ENCODE data around the gene ILK. TPM values are rescaled to one million over a fixed set of nuclear protein-coding genes. Genes with fewer than 3 reads are reported as not detected.

Gene ILK
- total and polyA plus RNA-seq, 2 of the 13 experiments (the other 11 are each of a cell fraction or from before 2014, with no cell fraction given) = 70.3 to 108 TPM

DNA sequence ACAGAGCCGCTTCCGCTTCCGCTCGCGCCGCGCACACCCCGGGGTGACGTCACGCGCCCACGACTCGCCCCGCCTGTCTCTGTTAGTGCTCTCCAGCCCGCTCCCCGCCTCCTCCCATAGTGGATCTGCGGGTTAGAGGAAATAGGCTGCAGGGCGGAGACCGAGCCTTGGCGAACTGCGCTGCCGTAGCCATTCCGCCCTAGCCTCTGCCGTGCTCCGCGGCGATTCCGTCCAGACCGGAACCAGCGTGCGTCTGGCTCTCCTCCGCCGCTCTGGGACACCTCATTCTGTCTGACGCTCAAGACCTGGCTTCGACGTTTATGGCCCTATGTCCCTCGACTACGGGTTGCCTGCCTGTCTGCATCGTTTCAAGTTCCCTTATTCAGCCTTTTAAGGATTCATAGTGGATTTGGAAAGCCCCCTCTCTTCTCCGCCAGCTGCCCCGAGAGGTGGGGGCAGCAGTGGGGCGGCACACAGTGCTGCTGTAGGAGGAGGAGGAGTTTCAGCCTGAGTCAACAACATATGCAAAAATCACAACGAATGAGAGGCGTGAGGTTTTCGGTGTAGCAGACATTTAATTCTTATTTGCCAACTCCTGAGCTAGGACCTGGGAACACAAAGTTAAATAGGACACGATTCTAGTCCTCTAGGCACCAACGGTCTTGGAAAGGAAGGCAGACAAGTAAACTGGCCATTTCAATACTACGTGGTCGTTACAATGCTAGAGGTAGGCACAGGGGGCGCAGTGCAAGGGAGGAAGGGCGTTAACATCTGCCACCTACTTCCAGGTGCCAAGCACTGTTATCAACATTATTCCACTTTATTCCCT, 8.9 kb downstream of the ILK start, which contains the start of gene TAF10 (continued):
- TF ChIP-seq HNRNPK (IDR thresholded peaks at IDR 0.05; ENCODE audit: low read depth, low read length, poor library complexity, severe bottlenecking) (peak; percentile 6), PPARG (CRISPR knock-in tag; conservative IDR thresholded peaks at IDR 0.05) (no peak), MAFK (conservative IDR thresholded peaks at IDR 0.05 in 1 of 2, IDR thresholded peaks at IDR 0.05 in 1 of 2; ENCODE audit: low read length in 2 of 2) (no peak), ZNF724P (CRISPR knock-in tag; IDR thresholded peaks at IDR 0.05; ENCODE audit: borderline replicate concordance) (0 out of 2 replicates have a peak, but pooled peaks have one; percentile 49), RBM39 (IDR thresholded peaks at IDR 0.05; ENCODE audit: low read depth, low read length, poor library complexity, severe bottlenecking) (peak; percentile 59), XBP1 (CRISPR knock-in tag; IDR thresholded peaks at IDR 0.05) (no peak), ZNF790 (CRISPR knock-in tag; IDR thresholded peaks at IDR 0.05; ENCODE audit: borderline replicate concordance) (no peak), MEIS1 (CRISPR knock-in tag; IDR thresholded peaks at IDR 0.05; ENCODE audit: borderline replicate concordance) (peak; percentile 73; the same call in 1 of the 2 replicates), PAWR (CRISPR knock-in tag; IDR thresholded peaks at IDR 0.05; ENCODE audit: borderline replicate concordance) (no peak), TBL1XR1 (IDR thresholded peaks at IDR 0.05; ENCODE audit: borderline replicate concordance, low read length, partially characterized antibody) (peak; percentile 32), ZNF354B (CRISPR knock-in tag; IDR thresholded peaks at IDR 0.05) (no peak), ZNF44 (CRISPR knock-in tag; IDR thresholded peaks at IDR 0.05) (0 out of 2 replicates have a peak, but pooled peaks have one; percentile 25), NONO (IDR thresholded peaks at IDR 0.05) (no peak), NONO (CRISPR knock-in tag; conservative IDR thresholded peaks at IDR 0.05) (peak; percentile 78; the same call in 1 of the 2 replicates), ZNF124 (CRISPR knock-in tag; IDR thresholded peaks at IDR 0.05) (no peak), SSRP1 (CRISPR knock-in tag; IDR thresholded peaks at IDR 0.05) (0 out of 2 replicates have a peak, but pooled peaks have one; percentile 32), ZNF510 (CRISPR knock-in tag; IDR thresholded peaks at IDR 0.05; ENCODE audit: low read depth) (no peak), TBX3 (IDR thresholded peaks at IDR 0.05; ENCODE audit: borderline replicate concordance) (no peak)
- TF ChIP-seq, protein P1, sequence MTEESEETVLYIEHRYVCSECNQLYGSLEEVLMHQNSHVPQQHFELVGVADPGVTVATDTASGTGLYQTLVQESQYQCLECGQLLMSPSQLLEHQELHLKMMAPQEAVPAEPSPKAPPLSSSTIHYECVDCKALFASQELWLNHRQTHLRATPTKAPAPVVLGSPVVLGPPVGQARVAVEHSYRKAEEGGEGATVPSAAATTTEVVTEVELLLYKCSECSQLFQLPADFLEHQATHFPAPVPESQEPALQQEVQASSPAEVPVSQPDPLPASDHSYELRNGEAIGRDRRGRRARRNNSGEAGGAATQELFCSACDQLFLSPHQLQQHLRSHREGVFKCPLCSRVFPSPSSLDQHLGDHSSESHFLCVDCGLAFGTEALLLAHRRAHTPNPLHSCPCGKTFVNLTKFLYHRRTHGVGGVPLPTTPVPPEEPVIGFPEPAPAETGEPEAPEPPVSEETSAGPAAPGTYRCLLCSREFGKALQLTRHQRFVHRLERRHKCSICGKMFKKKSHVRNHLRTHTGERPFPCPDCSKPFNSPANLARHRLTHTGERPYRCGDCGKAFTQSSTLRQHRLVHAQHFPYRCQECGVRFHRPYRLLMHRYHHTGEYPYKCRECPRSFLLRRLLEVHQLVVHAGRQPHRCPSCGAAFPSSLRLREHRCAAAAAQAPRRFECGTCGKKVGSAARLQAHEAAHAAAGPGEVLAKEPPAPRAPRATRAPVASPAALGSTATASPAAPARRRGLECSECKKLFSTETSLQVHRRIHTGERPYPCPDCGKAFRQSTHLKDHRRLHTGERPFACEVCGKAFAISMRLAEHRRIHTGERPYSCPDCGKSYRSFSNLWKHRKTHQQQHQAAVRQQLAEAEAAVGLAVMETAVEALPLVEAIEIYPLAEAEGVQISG (CRISPR knock-in tag; IDR thresholded peaks at IDR 0.05) = peak; percentile 95
- TF ChIP-seq, protein P2, sequence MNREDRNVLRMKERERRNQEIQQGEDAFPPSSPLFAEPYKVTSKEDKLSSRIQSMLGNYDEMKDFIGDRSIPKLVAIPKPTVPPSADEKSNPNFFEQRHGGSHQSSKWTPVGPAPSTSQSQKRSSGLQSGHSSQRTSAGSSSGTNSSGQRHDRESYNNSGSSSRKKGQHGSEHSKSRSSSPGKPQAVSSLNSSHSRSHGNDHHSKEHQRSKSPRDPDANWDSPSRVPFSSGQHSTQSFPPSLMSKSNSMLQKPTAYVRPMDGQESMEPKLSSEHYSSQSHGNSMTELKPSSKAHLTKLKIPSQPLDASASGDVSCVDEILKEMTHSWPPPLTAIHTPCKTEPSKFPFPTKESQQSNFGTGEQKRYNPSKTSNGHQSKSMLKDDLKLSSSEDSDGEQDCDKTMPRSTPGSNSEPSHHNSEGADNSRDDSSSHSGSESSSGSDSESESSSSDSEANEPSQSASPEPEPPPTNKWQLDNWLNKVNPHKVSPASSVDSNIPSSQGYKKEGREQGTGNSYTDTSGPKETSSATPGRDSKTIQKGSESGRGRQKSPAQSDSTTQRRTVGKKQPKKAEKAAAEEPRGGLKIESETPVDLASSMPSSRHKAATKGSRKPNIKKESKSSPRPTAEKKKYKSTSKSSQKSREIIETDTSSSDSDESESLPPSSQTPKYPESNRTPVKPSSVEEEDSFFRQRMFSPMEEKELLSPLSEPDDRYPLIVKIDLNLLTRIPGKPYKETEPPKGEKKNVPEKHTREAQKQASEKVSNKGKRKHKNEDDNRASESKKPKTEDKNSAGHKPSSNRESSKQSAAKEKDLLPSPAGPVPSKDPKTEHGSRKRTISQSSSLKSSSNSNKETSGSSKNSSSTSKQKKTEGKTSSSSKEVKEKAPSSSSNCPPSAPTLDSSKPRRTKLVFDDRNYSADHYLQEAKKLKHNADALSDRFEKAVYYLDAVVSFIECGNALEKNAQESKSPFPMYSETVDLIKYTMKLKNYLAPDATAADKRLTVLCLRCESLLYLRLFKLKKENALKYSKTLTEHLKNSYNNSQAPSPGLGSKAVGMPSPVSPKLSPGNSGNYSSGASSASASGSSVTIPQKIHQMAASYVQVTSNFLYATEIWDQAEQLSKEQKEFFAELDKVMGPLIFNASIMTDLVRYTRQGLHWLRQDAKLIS (CRISPR knock-in tag; IDR thresholded peaks at IDR 0.05) = no peak
- TF ChIP-seq, protein P3, sequence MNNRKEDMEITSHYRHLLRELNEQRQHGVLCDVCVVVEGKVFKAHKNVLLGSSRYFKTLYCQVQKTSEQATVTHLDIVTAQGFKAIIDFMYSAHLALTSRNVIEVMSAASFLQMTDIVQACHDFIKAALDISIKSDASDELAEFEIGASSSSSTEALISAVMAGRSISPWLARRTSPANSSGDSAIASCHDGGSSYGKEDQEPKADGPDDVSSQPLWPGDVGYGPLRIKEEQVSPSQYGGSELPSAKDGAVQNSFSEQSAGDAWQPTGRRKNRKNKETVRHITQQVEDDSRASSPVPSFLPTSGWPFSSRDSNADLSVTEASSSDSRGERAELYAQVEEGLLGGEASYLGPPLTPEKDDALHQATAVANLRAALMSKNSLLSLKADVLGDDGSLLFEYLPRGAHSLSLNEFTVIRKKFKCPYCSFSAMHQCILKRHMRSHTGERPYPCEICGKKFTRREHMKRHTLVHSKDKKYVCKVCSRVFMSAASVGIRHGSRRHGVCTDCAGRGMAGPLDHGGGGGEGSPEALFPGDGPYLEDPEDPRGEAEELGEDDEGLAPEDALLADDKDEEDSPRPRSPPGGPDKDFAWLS (CRISPR knock-in tag; IDR thresholded peaks at IDR 0.05; ENCODE audit: borderline replicate concordance) = no peak; the same call in 1 of the 2 replicates
